H1 (cell line): ENCODE results near the gene DYTN. TPM values are rescaled to one million over a fixed set of nuclear protein-coding genes. Genes with fewer than 3 reads are reported as not detected.

Experiments used
- CTCF ChIA-PET: fragments of 300-600 bp; sonication (Branson Sonifier 250); formaldehyde crosslinking; loops from one replicate; lab custom pipeline; 2021; ENCODE audit not compliant: partially characterized antibody; lab: Charles Lee
- POLR2A ChIA-PET: fragments of 300-600 bp; sonication (Branson Sonifier 250); formaldehyde crosslinking; loops from one replicate; lab custom pipeline; 2021; ENCODE audit warnings: inconsistent platforms; ENCODE audit not compliant: partially characterized antibody; lab: Charles Lee
- DNase-seq, 2 experiments: peaks; one replicate each; pipeline versions ENCODE4 v3.0.0 to v3.0.0-alpha.2; 2010 to 2022; ENCODE audit warnings: low spot score in 2 of 2, low read depth in 1 of 2, mixed read lengths in 1 of 2
- FAIRE-seq: peaks from 2 replicates; lab custom pipeline; 2011; peaks lifted over from hg19 to GRCh38; lab: Jason Lieb, UNC
- H2AFZ ChIP-seq: 2 replicates; pipeline ENCODE4 v1.8.1; 2012; ENCODE audit warnings: low read length, inconsistent platforms
- H2AK5ac ChIP-seq: 2 replicates; pipeline ENCODE4 v1.6.1; 2013; ENCODE audit warnings: low read depth, low read length
- H2BK120ac ChIP-seq: replicated peaks from 2 replicates; pipeline ENCODE3; 2013; ENCODE audit warnings: low read depth, low read length, inconsistent platforms
- H2BK12ac ChIP-seq: 2 replicates; pipeline ENCODE4 v1.6.1; 2013; ENCODE audit warnings: low read depth, low read length
- H2BK15ac ChIP-seq: 2 replicates; pipeline ENCODE4 v1.6.1; 2013; ENCODE audit warnings: low read length
- H2BK20ac ChIP-seq: 2 replicates; pipeline ENCODE4 v1.6.1; 2013; ENCODE audit warnings: low read length
- H2BK5ac ChIP-seq: 2 replicates; pipeline ENCODE4 v1.6.1; 2013; ENCODE audit warnings: low read depth, low read length
- H3K14ac ChIP-seq: 2 replicates; pipeline ENCODE4 v1.6.1; 2013; ENCODE audit warnings: inconsistent platforms; ENCODE audit not compliant: insufficient read length
- H3K18ac ChIP-seq: 2 replicates; pipeline ENCODE4 v1.6.1; 2013; ENCODE audit warnings: low read length; ENCODE audit errors: extremely low read depth
- H3K23ac ChIP-seq: 2 replicates; pipeline ENCODE4 v1.6.1; 2013; ENCODE audit warnings: inconsistent platforms; ENCODE audit not compliant: insufficient read length
- H3K23me2 ChIP-seq: 2 replicates; pipeline ENCODE4 v1.6.1; 2013; ENCODE audit warnings: low read depth, low read length
- H3K27ac ChIP-seq: 2 replicates; pipeline ENCODE4 v1.6.1; 2011; ENCODE audit warnings: low read depth, low read length, inconsistent platforms
- H3K27me3 ChIP-seq, 4 experiments: replicated peaks in 1 of 4; 1 replicate in 1 of 4; 2 replicates in 3 of 4; pipeline versions ENCODE4 v1.6.1 to v1.8.1; 2011 to 2013; ENCODE audit warnings: low read length in 3 of 4, mild to moderate bottlenecking in 3 of 4, inconsistent platforms in 2 of 4, mixed read lengths in 2 of 4, moderate library complexity in 1 of 4; ENCODE audit not compliant: control insufficient read depth in 3 of 4, insufficient read depth in 3 of 4; ENCODE audit errors: extremely low read depth in 1 of 4
- H3K36me3 ChIP-seq, 4 experiments: 2 replicates each; pipeline versions ENCODE4 v1.6.1 to v1.8.1; 2011 to 2013; ENCODE audit warnings: mild to moderate bottlenecking in 4 of 4, low read length in 3 of 4, moderate library complexity in 2 of 4, control low read depth in 1 of 4, inconsistent platforms in 1 of 4; ENCODE audit not compliant: insufficient read depth in 4 of 4, control insufficient read depth in 2 of 4
- H3K4ac ChIP-seq: replicated peaks from 2 replicates; pipeline ENCODE3; 2013; ENCODE audit warnings: low read length, low read depth, mixed read lengths, inconsistent platforms; ENCODE audit not compliant: insufficient read length
- H3K4me1 ChIP-seq, 4 experiments: replicated peaks in 1 of 4; 1 replicate in 1 of 4; 2 replicates in 3 of 4; pipeline versions ENCODE4 v1.6.1 to v1.8.1; 2011 to 2013; ENCODE audit warnings: low read length in 3 of 4, inconsistent platforms in 2 of 4, mixed read lengths in 1 of 4; ENCODE audit not compliant: insufficient read depth in 4 of 4, control insufficient read depth in 3 of 4
- H3K4me2 ChIP-seq, 2 experiments: 2 replicates each; pipeline versions ENCODE4 v1.6.1 to v1.8.1; 2011 to 2013; ENCODE audit warnings: low read depth in 2 of 2, low read length in 2 of 2, control low read depth in 1 of 2, inconsistent platforms in 1 of 2, mild to moderate bottlenecking in 1 of 2; ENCODE audit not compliant: insufficient read depth in 1 of 2
- H3K4me3 ChIP-seq, 4 experiments: fragments of 200-600, 300-600 bp in 1 of 4; sonication (generic), shearing (Covaris generic), sonication (Bioruptor Twin) in 1 of 4; 2 replicates each; pipeline versions ENCODE4 v1.5.1 to v1.8.1; 2011 to 2016; ENCODE audit warnings: low read length in 4 of 4, low read depth in 3 of 4, control low read depth in 2 of 4, inconsistent platforms in 2 of 4, mild to moderate bottlenecking in 2 of 4, mixed read lengths in 1 of 4, moderate library complexity in 1 of 4; ENCODE audit not compliant: insufficient read depth in 2 of 4; ENCODE audit errors: extremely low read depth in 1 of 4
- H3K56ac ChIP-seq: replicated peaks from 2 replicates; pipeline ENCODE3; 2013; ENCODE audit warnings: low read depth, mild to moderate bottlenecking, mixed read lengths, low read length, inconsistent platforms; ENCODE audit not compliant: insufficient read length
- H3K79me1 ChIP-seq: 2 replicates; pipeline ENCODE4 v1.6.1; 2013; ENCODE audit warnings: low read depth, low read length, control low read depth
- H3K79me2 ChIP-seq, 2 experiments: 2 replicates each; pipeline versions ENCODE4 v1.6.1 to v1.8.1; 2012 to 2013; ENCODE audit warnings: low read length in 2 of 2, mild to moderate bottlenecking in 2 of 2, inconsistent platforms in 1 of 2; ENCODE audit not compliant: insufficient read depth in 2 of 2, control insufficient read depth in 1 of 2
- H3K9ac ChIP-seq, 4 experiments: replicated peaks in 1 of 4; 1 replicate in 1 of 4; 2 replicates in 3 of 4; pipeline versions ENCODE4 v1.6.1 to v1.8.1; 2011 to 2013; ENCODE audit warnings: low read depth in 3 of 4, low read length in 3 of 4, control low read depth in 2 of 4, mild to moderate bottlenecking in 2 of 4, moderate library complexity in 2 of 4, inconsistent platforms in 1 of 4; ENCODE audit errors: extremely low read depth in 1 of 4
- H3K9me3 ChIP-seq, 2 experiments: 2 replicates each; pipeline versions ENCODE4 v1.6.1 to v1.8.1; 2012 to 2013; ENCODE audit warnings: mild to moderate bottlenecking in 2 of 2, moderate library complexity in 2 of 2, control low read depth in 1 of 2, inconsistent platforms in 1 of 2, low read depth in 1 of 2, low read length in 1 of 2, mixed read lengths in 1 of 2; ENCODE audit not compliant: insufficient read depth in 2 of 2
- H4K20me1 ChIP-seq, 2 experiments: replicated peaks in 1 of 2; 2 replicates each; pipeline versions ENCODE3 to v1.8.1; 2011 to 2013; ENCODE audit warnings: inconsistent platforms in 2 of 2, low read length in 2 of 2, mild to moderate bottlenecking in 1 of 2; ENCODE audit not compliant: insufficient read depth in 2 of 2, control insufficient read depth in 1 of 2
- H4K5ac ChIP-seq: 2 replicates; pipeline ENCODE4 v1.6.1; 2013; ENCODE audit warnings: low read length, low read depth, mixed read lengths, inconsistent platforms; ENCODE audit not compliant: insufficient read length
- H4K8ac ChIP-seq: 2 replicates; pipeline ENCODE4 v1.8.0; 2013; ENCODE audit warnings: mild to moderate bottlenecking, moderate library complexity, low read length, inconsistent platforms; ENCODE audit not compliant: insufficient read depth; ENCODE audit errors: extremely low read depth
- H4K91ac ChIP-seq: replicated peaks from 2 replicates; pipeline ENCODE3; 2013; ENCODE audit warnings: low read length, mixed read lengths, inconsistent platforms; ENCODE audit not compliant: insufficient read length
- CBX5 ChIP-seq: fragments of 300-800, 300-1000 bp; sonication (generic); IDR thresholded peaks from 2 replicates; pipeline ENCODE4 v1.7.1; 2016; ENCODE audit warnings: antibody characterized with exemption, low read length, low read depth
- CEBPB ChIP-seq: IDR thresholded peaks from 2 replicates; pipeline ENCODE4 v1.6.1; 2012; ENCODE audit warnings: low read depth, low read length
- CTCF ChIP-seq, 3 experiments: IDR thresholded peaks; 1 replicate in 2 of 3; 2 replicates in 1 of 3; pipeline versions ENCODE4 v1.5.1 to v1.6.1; 2011; ENCODE audit warnings: low read length in 3 of 3, mild to moderate bottlenecking in 3 of 3, inconsistent platforms in 2 of 3, low read depth in 1 of 3, moderate library complexity in 1 of 3; ENCODE audit not compliant: insufficient read depth in 1 of 3; ENCODE audit errors: control extremely low read depth in 1 of 3
- KDM5A ChIP-seq: fragments of 200-600 bp; IDR thresholded peaks from 2 replicates; pipeline ENCODE4 v1.7.1; 2012; ENCODE audit warnings: mild to moderate bottlenecking, low read length, inconsistent platforms, mixed read lengths
- SP1 ChIP-seq: IDR thresholded peaks from 2 replicates; pipeline ENCODE4 v1.6.1; 2011; ENCODE audit warnings: low read depth, low read length
- WGBS, 2 experiments: shearing (Covaris generic) in 1 of 2; methylation state at CpG; one replicate each; pipeline versions ENCODE4 v1.1.6 to v1.1.7; 2013 to 2015; ENCODE audit warnings: low lambda C conversion rate in 2 of 2, mixed read lengths in 2 of 2, inconsistent platforms in 1 of 2, low coverage in 1 of 2, missing lambda C conversion rate in 1 of 2; ENCODE audit not compliant: insufficient replicate concordance in 2 of 2, insufficient coverage in 1 of 2, insufficient read length in 1 of 2; ENCODE audit errors: extremely low coverage in 1 of 2, missing lambda C conversion rate in 1 of 2; 5-methylcytosine and 5-hydroxymethylcytosine counted together
- polyA plus RNA-seq, 7 experiments: library from polyadenylated mRNA; depleted of rRNA in 3 of 7; stranded (reverse) in 5 of 7; unstranded in 2 of 7; fragments of >200 nt in 5 of 7; fragments of 200-250 nt in 2 of 7; gene quantifications; 1 replicate in 5 of 7; 2 replicates in 1 of 7; 4 replicates in 1 of 7; pipeline versions ENCODE4 v1.2.1 to v1.2.3, GENCODE V29; 2011 to 2013; ENCODE audit warnings: missing spikeins in 2 of 7, mixed read lengths in 2 of 7
- total RNA-seq: library from RNA; stranded (reverse); fragmentation: NEBNext Ultra II Directional; extraction: Animal tissue kit (Norgen Biotek cat#: 25700); gene quantifications from 2 replicates; pipeline ENCODE4 v1.2.1, GENCODE V29; 2021

Gene DYTN
- total and polyA plus RNA-seq, 2 of the 8 experiments (the other 6 are each of a cell fraction or from before 2014, with no cell fraction given): not detected

- Histone ChIP-seq H3K4me2 (no peak overlapping the region), H2BK5ac (no peak overlapping the region), H2AK5ac (no peak overlapping the region), H3K23me2 (no peaks in the 10 kb centered on the region), H3K4me3 (no peak overlapping the region), H3K27me3 (no peaks in the 10 kb centered on the region), H2BK120ac (no peak overlapping the region), H3K14ac (no peak overlapping the region), H3K18ac (no peak overlapping the region), H3K4me1 (no peaks in the 10 kb centered on the region), H3K9ac (no peak overlapping the region), H3K79me1 (no peaks in the 10 kb centered on the region), H4K8ac (no peak overlapping the region), H3K23ac (no peak overlapping the region), H3K36me3 (no peaks in the 10 kb centered on the region), H2BK15ac (no peak overlapping the region), H2BK20ac (no peak overlapping the region), H4K20me1 (no peaks in the 10 kb centered on the region), H4K91ac (no peak overlapping the region), H3K27ac (no peak overlapping the region), H3K56ac (no peak overlapping the region), H2AFZ (no peak overlapping the region), H2BK12ac (no peak overlapping the region), H3K79me2 (no peaks in the 10 kb centered on the region), H3K4ac (no peak overlapping the region), H3K9me3 (no peaks in the 10 kb centered on the region), H4K5ac (no peak overlapping the region)
- 94% methylated on average over 6 of the region's 6 CpGs; no CpG with 5 or more reads in 1 of the 2 experiments for WGBS, 2 experiments
- no peak for TF ChIP-seq CEBPB
- TF ChIP-seq SP1: no peak
- no peak for TF ChIP-seq CTCF (IDR thresholded peaks at IDR 0.05; ENCODE audit: control extremely low read depth in 1 of 3, insufficient read depth in 1 of 3, low read depth in 1 of 3, low read length in 3 of 3)
- no peak for TF ChIP-seq CBX5
- TF ChIP-seq KDM5A: no peak
- DNase-seq (no peak), FAIRE-seq (no peak)
- ChIA-PET CTCF (interaction anchor here (1.4 kb wide), 1 partner anchor 15 kb away, joined by 5 read pairs; no protein-coding TSS in a partner anchor), POLR2A (no interaction called here)
These were observed 107.0 kb downstream of the DYTN start for GRCh38 chr2:206611191-206611590.
